Keratinocyte (primary cell): Measurements from ENCODE around the gene PTPN23.

ENCODE experiments used
- CTCF ChIP-seq, 3 experiments: IDR thresholded peaks in 1 of 3; conservative IDR thresholded peaks in 1 of 3; optimal IDR thresholded peaks in 1 of 3; 2 replicates in 2 of 3; 3 replicates in 1 of 3; pipeline versions ENCODE3 to v1.5.1; 2011; ENCODE audit warnings: low read length in 3 of 3, mild to moderate bottlenecking in 3 of 3, moderate library complexity in 2 of 3, control low read depth in 1 of 3, inconsistent platforms in 1 of 3; ENCODE audit not compliant: insufficient read depth in 2 of 3; ENCODE audit errors: extremely low read depth in 1 of 3
- EZH2 ChIP-seq: IDR thresholded peaks from one replicate; pipeline ENCODE4 v1.6.1; 2012; ENCODE audit warnings: inconsistent platforms, mild to moderate bottlenecking, low read length, moderate library complexity

- no peak for TF ChIP-seq CTCF (optimal IDR thresholded peaks at IDR 0.05 in 1 of 3, IDR thresholded peaks at IDR 0.05 in 1 of 3, conservative IDR thresholded peaks at IDR 0.05 in 1 of 3; ENCODE audit: extremely low read depth in 1 of 3, insufficient read depth in 2 of 3, low read length in 3 of 3)
- no peak for TF ChIP-seq EZH2
Observed at GRCh38 chr3:47424434-47425382, 43.9 kb downstream of the PTPN23 start.
